Left renal cortex interstitium (tissue), 4 donors: Measurements from ENCODE around the gene PAX2. TPM values are rescaled to one million over a fixed set of nuclear protein-coding genes. Genes with fewer than 3 reads are reported as not detected.

Source experiments
- DNase-seq, 4 donors: peaks; one replicate each; pipeline ENCODE4 v3.0.0-alpha.2; 2013; ENCODE audit warnings: low read depth in 4 of 4, low spot score in 2 of 4, missing footprints in 1 of 4
- polyA plus RNA-seq, 4 donors: library from polyadenylated mRNA; unstranded; fragments of 120-200 nt; gene quantifications; one replicate each; pipeline ENCODE4 v1.2.1, GENCODE V29; 2013; ENCODE audit not compliant: insufficient read length in 4 of 4

Gene PAX2
- polyA plus RNA-seq, 4 donors, result 116 to 262 (median 178) TPM

DNA sequence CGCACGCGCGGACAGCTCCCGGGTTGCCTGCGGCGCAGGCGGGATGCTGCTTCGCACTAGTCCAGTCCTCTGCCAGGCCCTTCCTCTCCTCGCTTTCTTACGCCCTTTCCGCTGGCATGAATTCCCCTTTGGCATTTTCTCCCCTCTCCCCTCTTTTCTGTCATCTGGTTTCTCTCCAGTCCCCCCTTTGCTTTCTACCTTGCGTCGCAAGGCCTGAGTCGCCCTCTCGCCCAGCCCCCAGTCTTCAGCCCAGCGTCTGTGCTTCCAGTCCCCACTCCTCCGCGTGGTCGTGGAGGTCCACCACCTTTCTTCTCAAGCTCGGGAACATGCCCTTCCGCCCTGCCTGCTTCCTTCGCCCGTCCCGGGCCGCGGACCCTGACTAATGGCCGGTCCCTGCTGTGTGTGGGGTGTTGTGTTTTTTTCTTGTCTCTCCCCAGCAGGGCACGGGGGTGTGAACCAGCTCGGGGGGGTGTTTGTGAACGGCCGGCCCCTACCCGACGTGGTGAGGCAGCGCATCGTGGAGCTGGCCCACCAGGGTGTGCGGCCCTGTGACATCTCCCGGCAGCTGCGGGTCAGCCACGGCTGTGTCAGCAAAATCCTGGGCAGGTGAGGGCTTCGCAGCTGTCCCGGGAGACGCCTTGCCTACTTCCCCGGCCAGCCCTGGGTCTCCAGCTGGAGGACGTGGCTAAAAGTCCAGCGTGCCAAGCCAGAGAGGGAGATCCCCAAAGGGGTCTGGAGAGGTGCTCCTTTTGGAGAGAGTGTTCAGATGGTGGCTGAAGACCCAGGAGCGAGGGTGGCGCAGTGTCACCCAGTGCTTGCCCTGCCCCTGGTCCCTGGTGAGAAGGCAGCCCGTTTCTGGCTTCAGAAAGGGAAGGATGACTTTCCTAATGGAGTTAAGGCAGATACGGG lies 4.2 kb downstream of the PAX2 start:
- DNase-seq, result no peak

DNA sequence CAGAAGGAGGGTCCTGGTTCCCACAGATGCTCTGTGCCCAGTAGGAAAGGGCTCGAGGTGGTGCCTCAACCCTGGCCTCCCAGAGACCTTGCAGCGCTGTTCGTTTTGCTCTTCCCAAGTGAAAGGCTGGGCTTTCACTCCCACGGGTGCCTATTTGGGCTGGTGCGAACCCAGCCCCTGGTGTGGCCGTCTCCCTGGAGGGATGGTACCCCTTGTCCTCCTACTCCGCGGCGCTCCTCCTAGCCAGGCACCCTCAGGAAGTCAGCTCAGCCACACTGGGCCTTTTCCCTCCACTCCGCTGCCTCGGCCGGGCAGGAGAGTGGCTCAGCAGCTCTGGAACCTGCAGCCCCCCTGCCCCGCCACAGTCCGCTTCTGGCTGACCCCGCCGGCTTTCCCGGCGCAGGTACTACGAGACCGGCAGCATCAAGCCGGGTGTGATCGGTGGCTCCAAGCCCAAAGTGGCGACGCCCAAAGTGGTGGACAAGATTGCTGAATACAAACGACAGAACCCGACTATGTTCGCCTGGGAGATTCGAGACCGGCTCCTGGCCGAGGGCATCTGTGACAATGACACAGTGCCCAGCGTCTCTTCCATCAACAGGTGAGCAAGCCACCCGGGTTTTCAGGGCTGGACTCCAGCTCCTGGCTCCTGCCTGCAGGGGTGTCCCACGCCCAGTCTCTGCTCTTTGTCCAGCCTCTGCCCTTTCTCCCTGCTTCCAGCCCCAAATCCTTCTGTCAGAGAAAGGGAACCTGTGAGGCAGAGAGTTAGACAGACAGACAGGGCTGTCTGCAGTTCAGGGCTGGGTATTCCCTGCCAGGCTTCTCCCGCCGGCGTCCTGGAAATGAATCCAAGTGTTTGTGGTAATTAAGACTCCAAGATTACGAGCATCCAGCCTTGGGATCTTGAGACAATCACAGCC lies 5.2 kb downstream of the PAX2 start:
- DNase-seq, result no peak

DNA sequence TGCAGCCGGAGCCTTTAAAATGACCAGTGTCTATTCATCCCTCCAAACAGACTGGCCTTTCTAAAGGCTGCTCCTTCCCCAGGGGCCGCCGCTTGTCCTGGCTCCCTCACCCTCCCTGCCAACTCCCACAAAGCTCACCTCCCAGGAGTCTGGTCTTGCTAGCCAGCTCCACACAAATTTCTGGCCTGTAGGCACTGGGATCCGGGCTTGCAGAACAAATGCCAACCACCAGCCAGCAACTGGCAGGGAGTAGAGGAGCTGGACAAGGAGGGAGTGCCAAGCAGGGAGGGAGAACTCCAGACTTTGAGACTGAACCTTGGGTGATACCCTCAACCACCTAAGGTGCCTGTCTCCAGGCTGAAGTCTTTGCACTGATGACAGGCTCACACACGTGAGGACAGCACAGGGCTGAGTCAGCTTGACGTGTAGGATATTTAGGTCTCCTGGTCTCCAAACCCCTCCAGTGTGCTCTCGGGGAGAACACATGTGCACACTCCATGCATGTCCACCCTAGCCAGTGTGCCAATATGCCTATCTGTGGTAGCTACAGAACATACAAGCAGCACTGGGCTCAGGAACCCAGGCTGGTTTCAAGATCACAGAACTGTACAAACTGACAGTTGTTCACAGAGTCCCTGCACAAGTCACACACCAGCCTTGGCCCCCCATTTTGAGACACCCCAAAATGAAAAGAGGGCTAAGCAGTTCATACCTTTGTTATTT lies 6.0 kb downstream of the PAX2 start:
- no peak for DNase-seq

DNA sequence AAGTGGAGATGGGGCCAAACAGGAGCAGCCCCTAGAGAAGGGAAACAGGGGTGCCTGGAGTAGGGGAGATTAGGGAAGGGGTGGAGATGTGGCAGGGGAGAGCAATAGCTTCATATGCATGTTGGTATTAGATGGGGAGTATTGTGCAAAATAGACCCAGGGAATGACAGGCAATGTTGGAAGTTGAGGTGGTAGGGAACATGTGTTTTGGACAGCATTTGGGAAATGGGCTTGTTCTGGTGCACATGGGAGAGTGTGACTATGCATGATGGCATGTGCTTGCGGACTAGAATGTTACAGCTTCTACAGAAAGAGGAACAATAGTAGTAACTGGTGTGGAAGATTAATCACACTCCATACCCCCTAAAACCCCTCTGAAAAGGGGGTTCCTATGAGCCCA lies 10.4 kb downstream of the PAX2 start:
- DNase-seq, result no peak

DNA sequence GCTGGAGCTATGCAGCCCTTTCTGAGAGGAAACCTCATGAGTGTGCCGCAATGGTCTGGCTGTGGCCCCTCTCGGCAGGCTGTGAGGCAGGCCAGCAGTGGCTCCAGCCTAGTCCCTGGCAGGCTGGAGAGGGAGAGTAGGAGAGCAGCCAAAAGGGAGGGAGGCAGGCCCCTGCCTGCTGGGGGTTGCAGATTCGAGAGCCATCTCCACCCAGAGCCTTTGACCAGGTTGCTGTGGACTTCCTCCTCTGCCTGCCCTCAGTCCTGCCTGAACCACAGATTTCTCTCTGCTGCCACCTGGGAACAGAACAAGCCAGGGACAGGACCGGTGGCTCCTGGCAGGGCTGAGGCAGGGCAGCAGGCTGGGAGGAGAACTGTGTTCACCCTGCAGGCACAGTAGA lies 13.9 kb downstream of the PAX2 start:
- DNase-seq, result no peak

DNA sequence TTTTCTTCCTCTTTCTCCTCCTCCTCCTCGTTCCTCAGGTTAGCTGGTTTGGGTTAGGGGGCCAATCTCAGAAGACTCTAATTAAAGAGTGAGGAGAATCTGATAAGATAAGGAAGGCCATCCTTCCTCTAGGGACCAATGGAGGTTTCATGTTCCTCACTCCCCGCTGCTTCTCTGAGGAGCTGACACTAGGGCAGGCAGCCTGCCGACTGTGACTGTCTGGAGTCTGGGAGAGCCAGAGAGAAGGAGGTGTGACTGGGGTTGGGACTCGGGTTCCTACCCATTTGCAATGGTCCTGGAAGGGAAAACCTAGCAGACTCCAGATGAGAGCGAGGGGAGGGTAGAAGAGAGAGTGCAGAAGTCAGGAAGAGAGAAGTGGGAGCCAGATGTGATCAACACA lies 15.3 kb downstream of the PAX2 start:
- no peak for DNase-seq

DNA sequence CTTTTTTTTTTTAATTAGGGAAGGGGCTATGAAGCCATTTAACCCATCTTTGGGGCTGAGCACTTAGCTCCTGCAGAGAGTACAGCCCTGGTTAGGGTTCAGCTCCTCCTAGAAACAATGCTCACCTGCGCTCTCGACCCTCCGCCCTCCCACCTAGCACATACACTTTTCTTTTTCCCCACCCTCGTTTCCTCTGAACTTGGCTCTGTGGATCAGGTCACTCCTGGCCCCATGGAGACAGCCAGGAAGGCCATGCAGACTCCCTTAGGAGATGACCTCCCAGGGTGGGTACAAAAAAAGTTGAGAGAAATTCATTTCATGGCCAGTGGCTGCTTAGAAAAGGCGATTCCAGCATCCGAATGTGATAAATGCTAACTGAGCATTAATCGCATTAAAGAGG lies 15.8 kb downstream of the PAX2 start:
- DNase-seq, result no peak

DNA sequence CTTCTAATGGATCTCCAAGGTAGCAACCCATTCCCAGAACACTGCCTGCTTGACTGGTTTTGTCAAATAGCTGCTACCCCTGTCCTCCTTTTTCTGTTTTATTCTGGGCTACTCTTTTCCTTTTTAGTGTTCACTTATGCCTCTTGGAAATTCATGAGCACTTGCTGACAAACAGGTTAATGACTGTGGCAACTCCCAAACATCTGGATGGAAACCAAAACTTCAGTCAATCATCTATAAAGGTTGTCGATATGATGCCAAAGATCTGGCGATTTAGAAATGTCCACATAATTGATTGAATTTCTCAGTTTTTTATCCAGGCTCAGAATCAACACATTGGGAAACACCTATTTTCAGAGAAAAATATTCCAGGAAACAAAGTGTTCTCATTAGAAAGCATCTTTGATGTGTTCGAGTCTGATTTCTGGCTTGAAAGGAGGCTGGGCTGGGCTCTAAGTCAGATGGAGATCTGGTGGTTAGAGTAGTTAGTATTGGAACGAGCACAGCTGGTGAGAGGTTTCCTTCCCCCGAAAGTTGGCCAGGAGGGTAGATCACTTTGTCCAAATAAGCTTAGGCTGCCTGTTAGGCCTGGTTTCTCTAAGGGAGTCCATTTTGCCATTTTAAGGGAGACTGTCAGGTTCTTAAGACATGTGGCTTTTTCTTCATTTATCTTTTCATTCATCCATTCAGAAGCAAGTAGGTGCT lies 17.8 kb downstream of the PAX2 start:
- DNase-seq, result no peak

DNA sequence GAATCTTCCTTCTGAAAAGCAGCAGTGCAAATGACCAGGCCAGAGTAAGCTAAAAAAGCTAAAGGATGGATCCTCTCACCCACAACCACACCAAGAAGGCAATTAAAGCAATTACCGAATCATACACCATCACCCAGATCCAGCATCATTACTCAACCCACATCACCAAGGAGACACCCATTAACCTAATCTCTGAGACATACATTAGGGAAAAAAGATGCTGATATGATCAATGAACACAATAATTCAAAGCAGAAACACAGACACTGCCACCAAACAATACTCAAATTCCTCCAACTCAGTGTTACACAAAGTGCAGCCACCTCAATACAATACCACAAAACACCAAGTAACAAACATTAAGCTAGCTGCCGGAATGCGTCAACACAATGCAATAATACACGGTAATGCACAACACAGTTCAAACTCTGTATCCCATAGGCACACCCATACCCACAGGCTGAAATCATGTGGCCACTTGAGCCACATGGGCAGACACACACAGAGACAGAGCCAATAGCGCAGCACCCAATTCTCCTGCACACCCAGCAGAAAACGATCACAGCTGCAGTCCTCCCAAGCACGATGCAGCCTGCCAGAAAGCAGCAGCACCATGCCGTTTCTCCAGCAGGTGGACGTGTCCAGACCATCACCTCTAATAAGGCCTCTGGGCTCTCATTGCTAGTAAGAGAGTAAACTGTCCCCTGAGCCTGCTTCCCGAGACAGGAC lies 21.5 kb downstream of the PAX2 start:
- DNase-seq, result no peak

DNA sequence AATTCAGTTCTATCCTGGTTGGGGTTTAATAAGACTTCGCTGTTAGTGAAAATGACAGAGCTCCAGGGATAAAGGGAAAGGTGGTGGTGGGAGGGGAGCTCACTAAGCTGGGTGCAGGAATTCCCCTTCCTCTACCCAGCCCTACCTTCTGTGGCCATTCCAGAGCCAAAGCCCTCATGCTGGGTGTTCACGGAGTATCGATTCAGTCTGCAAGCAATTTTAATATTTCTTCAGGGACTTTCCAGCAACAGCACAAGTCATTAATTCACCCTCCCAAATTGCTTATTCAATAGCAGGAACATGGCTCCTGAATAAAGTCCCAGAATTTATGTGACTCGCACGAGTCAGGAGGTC lies 22.0 kb downstream of the PAX2 start:
- no peak for DNase-seq

DNA sequence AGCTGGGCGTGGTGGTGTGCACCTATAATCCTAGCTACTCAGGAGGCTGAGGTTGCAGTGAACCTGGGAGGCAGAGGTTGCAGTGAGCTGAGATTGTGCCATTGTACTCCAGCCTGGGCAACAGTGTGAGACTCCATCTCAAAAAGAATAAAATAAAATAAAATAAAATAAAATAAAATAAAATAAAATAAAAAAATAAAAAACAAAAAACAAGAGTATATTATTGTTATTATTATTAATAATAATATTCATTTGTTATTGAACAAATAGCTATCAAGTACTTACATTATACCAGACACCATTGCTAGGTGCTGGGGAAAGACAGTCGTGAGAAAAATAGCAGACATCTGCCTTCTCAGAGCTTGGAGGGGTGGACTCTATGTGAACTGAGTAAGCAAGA lies 24.1 kb downstream of the PAX2 start:
- no peak for DNase-seq

DNA sequence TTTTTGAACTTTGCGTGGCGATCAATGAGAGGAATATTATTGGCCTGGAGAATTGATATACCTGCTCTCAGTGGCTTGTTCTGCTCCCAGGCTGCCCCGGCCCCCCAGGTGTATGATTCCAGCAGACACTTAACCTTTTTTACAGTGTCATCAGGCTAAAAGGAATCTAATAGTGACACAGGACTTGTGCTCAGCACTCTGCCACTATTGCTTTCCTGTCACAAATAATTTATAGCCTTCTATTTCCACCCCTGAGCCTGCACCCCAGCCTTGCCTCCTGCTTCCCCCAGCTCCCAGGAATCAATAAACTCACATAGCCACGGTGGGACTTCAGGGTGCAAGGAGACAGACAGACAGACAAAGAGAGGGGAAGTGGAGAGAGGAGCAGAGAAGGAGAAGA lies 28.3 kb downstream of the PAX2 start:
- DNase-seq, result no peak

DNA sequence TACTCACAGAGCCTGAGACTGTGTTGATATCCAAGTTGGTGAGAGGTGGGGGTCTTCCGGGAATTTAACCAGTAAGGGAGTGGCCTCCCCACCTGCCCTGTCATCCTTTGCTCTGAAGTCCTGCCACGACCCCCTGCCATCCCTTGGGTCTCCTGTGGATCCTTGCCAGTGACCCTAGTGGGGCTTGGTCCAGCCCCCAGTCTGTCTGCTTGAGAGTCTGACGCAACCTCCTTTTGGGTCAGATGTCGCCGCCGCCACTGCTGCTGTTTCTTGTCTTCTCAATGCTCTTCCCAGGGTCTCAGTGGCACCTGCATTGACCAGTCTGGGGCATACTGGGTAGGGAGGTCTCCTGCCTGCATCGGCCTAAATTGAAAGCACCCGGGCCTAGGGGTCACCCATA lies 28.8 kb downstream of the PAX2 start:
- no peak for DNase-seq

DNA sequence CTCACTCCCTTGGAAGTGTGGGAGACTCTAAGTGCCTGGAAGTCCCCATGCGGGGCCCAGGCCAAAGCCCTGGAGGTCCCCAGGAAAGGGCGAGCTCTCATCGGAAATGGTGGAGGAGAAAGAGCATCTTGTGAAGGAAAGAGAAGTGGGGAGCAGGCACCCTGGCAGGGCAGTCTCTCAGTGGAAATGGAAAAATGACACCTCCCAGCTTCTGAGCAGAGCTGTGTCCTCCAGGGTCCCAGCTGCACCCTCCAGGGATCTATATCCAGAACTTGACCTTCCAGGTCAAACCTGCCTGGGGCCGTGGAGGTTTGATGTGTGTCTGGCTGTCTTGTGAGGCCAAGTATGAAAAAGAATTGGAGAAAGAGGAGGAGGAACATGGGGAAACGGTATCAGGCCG lies 29.5 kb downstream of the PAX2 start:
- no peak for DNase-seq

DNA sequence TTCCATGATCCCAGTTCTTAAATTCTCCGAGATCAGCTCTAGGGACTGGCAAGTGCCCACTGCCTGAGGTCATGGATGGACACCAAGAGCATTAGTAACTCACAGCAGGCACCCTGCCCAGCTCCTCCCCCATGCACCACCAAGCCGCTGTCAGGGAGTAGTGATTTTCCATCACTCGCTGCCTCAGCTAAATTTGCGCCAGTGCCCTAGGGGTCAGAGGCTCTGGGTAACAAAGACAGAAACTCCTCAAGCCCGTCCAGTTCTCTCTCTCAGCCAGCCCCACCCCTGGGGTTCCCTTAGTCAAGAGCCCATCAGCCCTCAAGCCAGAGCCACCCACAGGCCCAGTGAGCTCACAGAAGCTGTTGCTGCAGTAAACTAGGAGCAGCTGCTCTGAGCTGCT lies 30.0 kb downstream of the PAX2 start:
- DNase-seq, result no peak

DNA sequence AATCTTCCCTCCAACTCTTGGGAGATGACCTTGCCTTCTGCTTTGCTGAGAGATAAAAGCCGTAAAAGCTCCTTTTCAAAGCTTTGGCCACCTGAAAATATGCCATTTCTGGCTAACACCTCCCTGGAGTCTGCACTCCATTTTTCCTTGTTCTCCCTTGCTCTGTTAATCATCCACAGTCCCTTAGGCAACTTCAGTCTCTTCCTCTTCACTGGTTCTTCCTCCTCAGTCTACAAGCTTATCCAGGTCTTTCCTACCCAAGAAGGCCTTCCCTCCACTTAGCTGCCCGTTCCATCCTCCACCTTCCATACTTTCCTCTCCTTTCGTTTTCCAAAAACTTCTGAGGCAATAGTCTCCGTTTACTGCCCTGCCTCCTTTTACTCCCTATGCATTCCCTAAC lies 30.5 kb downstream of the PAX2 start:
- no peak for DNase-seq

DNA sequence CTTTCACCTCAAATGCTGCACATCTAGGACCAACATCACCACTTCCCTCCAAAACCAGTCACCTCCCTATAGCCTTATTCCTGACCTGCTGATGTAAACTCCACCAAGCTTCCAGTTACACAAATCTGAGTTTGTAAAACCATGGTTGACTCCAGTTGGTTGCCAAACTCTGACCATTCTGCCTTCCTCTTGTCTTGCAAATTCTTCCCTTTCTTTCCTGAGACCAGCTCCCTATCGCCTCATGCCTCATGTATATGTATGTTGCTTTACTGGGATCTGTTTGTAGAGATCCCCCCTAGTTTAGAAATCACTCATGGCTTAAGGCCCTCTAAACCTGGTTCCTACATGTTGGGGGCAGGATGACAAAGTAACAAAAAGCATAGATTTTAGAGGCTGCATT lies 31.3 kb downstream of the PAX2 start:
- DNase-seq, result no peak

DNA sequence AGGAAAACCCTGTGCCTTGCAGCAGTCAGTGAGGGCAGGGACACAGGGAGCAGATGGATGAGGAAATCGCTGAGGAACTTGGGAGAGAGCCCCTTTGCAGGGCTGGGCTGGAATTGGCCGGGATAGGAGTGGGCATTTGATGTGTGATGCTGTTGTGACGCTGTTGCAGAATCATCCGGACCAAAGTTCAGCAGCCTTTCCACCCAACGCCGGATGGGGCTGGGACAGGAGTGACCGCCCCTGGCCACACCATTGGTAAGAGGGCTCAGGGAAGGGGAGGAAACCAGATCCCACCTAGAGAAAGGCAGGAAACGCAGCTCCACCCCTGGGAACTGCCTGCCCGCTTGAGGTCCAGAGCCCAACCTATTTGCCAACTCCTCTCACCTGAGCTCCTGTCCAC lies 33.9 kb downstream of the PAX2 start:
- no peak for DNase-seq

DNA sequence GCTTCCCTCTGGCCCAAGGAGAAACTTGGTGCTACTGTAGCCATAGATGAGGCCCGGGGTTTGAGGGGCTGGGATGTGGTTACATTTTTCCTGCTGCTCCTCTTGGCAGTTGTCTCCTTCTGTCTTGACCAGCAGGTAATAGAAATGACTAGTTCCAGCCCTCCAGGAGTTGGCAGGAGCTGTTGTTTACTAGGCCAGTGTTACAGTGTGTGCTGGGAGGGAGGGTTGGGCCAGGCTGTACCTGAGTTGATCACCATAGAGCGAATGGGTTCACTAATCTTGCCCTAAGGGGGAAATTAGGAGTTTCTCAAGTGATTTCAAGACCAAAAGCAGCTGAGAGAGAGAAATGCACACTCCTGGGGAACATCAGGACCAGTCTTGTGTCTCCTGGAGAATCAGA lies 34.9 kb downstream of the PAX2 start:
- no peak for DNase-seq

DNA sequence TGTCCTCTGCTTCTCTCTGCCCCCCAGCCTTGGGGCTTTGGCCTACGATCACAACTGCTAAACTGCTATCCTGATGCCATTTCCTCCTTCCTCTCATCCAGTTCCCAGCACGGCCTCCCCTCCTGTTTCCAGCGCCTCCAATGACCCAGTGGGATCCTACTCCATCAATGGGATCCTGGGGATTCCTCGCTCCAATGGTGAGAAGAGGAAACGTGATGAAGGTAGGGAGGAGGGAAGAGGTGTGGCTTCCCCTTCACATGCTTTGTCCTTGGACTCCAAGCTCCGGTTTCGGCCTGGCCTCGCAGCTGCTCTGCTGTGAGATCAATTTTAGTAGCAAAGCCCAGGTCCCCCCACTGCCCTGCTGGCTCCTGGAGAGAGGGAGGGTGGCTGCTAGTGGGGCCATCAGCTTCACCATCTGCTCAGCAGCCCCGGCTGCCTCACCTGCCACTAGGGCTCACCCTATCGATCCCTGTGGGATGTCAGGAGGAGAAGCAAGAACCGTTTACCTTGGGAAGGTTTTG lies 35.8 kb downstream of the PAX2 start:
- DNase-seq, result no peak
